Activated T-cell treated with anti-CD3 and anti-CD28 coated beads for 48 hours (primary cell): ENCODE data around the gene PARVB.

Experiments
- DNase-seq: peaks from one replicate; pipeline ENCODE4 v3.0.0-alpha.2; 2020; ENCODE audit warnings: low read depth

The PARVB gene

GRCh38 chr22:44024288-44024921 lies at the start of gene PARVB:
Gene PARVB (plus strand): TSS chr22:44024302. CDS start chr22:44024340, 38 bp downstream.
- DNase-seq, result peak; percentile 15

- DNase-seq, result no peak
Measured at GRCh38 chr22:43975041-43975440, 49.1 kb upstream of the PARVB start.

- no peak for DNase-seq
Measured at GRCh38 chr22:43976861-43977795, 47.0 kb upstream of the PARVB start.

- no peak for DNase-seq
Measured at GRCh38 chr22:43978558-43978957, 45.5 kb upstream of the PARVB start.

- DNase-seq, result no peak
Measured at GRCh38 chr22:43980579-43980978, 43.5 kb upstream of the PARVB start.

- no peak for DNase-seq
Measured at GRCh38 chr22:43980996-43981395, 43.1 kb upstream of the PARVB start.

- no peak for DNase-seq
Measured at GRCh38 chr22:43983808-43984207, 40.3 kb upstream of the PARVB start.

- no peak for DNase-seq
Measured at GRCh38 chr22:43985532-43985931, 38.6 kb upstream of the PARVB start.

GRCh38 chr22:43988116-43988820 lies 35.8 kb upstream of the PARVB start:
- DNase-seq, result no peak

- no peak for DNase-seq
Measured at GRCh38 chr22:43988960-43989359, 35.1 kb upstream of the PARVB start.

GRCh38 chr22:43990044-43990443 lies 34.1 kb upstream of the PARVB start:
- DNase-seq, result no peak

GRCh38 chr22:43991316-43992020 lies 32.6 kb upstream of the PARVB start:
- no peak for DNase-seq

GRCh38 chr22:43992331-43992821 lies 31.7 kb upstream of the PARVB start:
- no peak for DNase-seq

- DNase-seq, result peak; percentile 55
Measured at GRCh38 chr22:43993072-43993760, 30.9 kb upstream of the PARVB start.

GRCh38 chr22:43994006-43994405 lies 30.1 kb upstream of the PARVB start:
- no peak for DNase-seq

- DNase-seq, result no peak
Measured at GRCh38 chr22:43994416-43994815, 29.7 kb upstream of the PARVB start.

- no peak for DNase-seq
Measured at GRCh38 chr22:43995057-43995685, 28.9 kb upstream of the PARVB start.

GRCh38 chr22:43995798-43996169 lies 28.3 kb upstream of the PARVB start:
- DNase-seq, result no peak

GRCh38 chr22:43996170-43996980 lies 27.7 kb upstream of the PARVB start:
- DNase-seq, result peak; percentile 55

- DNase-seq, result no peak
Measured at GRCh38 chr22:43996981-43997265, 27.2 kb upstream of the PARVB start.
